HepG2 (cell line): ENCODE results near the gene PTPRO. TPM values are rescaled to one million over a fixed set of nuclear protein-coding genes. Genes with fewer than 3 reads are reported as not detected.

Experiments used
- ATAC-seq: fragments of 200-7000 bp; cut with Tn5 transposase; 3 replicates; pipeline ENCODE4 v1.9.1; 2020; ENCODE audit warnings: mild to moderate bottlenecking, moderate library complexity
- BruUV-seq: library from RNA; stranded (reverse); fragments of 400-500 nt; replicated peaks from 2 replicates; lab custom pipeline; 2021; lab: Mats Ljungman, UMichigan
- CTCF ChIA-PET: fragments of 300-600 bp; formaldehyde crosslinking; extraction: SDS; loops from one replicate; lab custom pipeline; 2021; ENCODE audit warnings: low total read pairs, inconsistent platforms, low intra/inter-chr PET ratio; lab: Yijun Ruan, JAX
- POLR2A ChIA-PET: fragments of 350-600 bp; sonication (Branson Sonifier 250); formaldehyde crosslinking; loops from one replicate; lab custom pipeline; 2020; ENCODE audit warnings: antibody characterized with exemption, inconsistent platforms; lab: Yijun Ruan, JAX
- DNase-seq: peaks from one replicate; pipeline ENCODE4 v3.0.0-alpha.2; 2015; ENCODE audit warnings: low spot score
- FAIRE-seq: peaks from 3 replicates; lab custom pipeline; 2011; peaks lifted over from hg19 to GRCh38; lab: Jason Lieb, UNC
- H2AFZ ChIP-seq: one replicate; pipeline ENCODE4 v1.6.1; 2011; ENCODE audit warnings: low read length, inconsistent platforms
- H3K27ac ChIP-seq: fragments of 300-600 bp; 3 replicates; pipeline ENCODE4 v1.8.0; 2011; ENCODE audit warnings: mixed run types, mild to moderate bottlenecking, mixed read lengths, low read length, inconsistent platforms; ENCODE audit not compliant: insufficient read depth; ENCODE audit errors: extremely low read length
- H3K27me3 ChIP-seq, 2 experiments: fragments of 200-600 bp in 1 of 2; 2 replicates in 1 of 2; 3 replicates in 1 of 2; pipeline versions ENCODE4 v1.6.0 to v1.8.0; 2011; ENCODE audit warnings: low read length in 2 of 2, mild to moderate bottlenecking in 2 of 2, moderate library complexity in 2 of 2, inconsistent platforms in 1 of 2; ENCODE audit not compliant: insufficient read depth in 2 of 2, control insufficient read depth in 1 of 2
- H3K36me3 ChIP-seq, 2 experiments: fragments of 200-600 bp in 1 of 2; replicated peaks in 1 of 2; 2 replicates in 1 of 2; 3 replicates in 1 of 2; pipeline versions ENCODE4 v1.5.1 to v1.8.0; 2011; ENCODE audit warnings: low read length in 2 of 2, inconsistent platforms in 1 of 2; ENCODE audit not compliant: insufficient read depth in 2 of 2, control insufficient read depth in 1 of 2
- H3K4me1 ChIP-seq: 2 replicates; pipeline ENCODE4 v1.5.1; 2012; ENCODE audit warnings: low read length, inconsistent platforms; ENCODE audit not compliant: insufficient read depth
- H3K4me2 ChIP-seq: 2 replicates; pipeline ENCODE4 v1.6.0; 2011; ENCODE audit warnings: low read depth, low read length, inconsistent platforms
- H3K4me3 ChIP-seq, 3 experiments: fragments of 200-600 bp in 1 of 3; sonication (generic), shearing (Covaris generic) in 1 of 3; replicated peaks in 1 of 3; 2 replicates each; pipeline ENCODE4 v1.5.1; 2011 to 2016; ENCODE audit warnings: low read length in 3 of 3, inconsistent platforms in 2 of 3, low read depth in 2 of 3, mild to moderate bottlenecking in 2 of 3, control low read depth in 1 of 3, mixed read lengths in 1 of 3; ENCODE audit not compliant: insufficient read depth in 1 of 3
- H3K79me2 ChIP-seq: one replicate; pipeline ENCODE4 v1.6.1; 2011; ENCODE audit warnings: low read length, inconsistent platforms; ENCODE audit not compliant: insufficient read depth
- H3K9ac ChIP-seq: 2 replicates; pipeline ENCODE4 v1.6.0; 2011; ENCODE audit warnings: mild to moderate bottlenecking, low read depth, low read length, inconsistent platforms; ENCODE audit not compliant: insufficient read depth
- H3K9me3 ChIP-seq: 2 replicates; pipeline ENCODE4 v1.5.1; 2012; ENCODE audit warnings: mild to moderate bottlenecking, low read length
- H4K20me1 ChIP-seq: 2 replicates; pipeline ENCODE4 v1.6.0; 2011; ENCODE audit warnings: inconsistent platforms, mild to moderate bottlenecking, low read length, moderate library complexity; ENCODE audit not compliant: insufficient read depth
- DPF2 ChIP-seq: sonication (generic); formaldehyde crosslinking; IDR thresholded peaks from 2 replicates; pipeline ENCODE4 v1.4.0; 2020; ENCODE audit warnings: mild to moderate bottlenecking, low read depth, missing genetic modification reagents, borderline replicate concordance
- NFE2L1 ChIP-seq: sonication (generic); formaldehyde crosslinking; IDR thresholded peaks from 2 replicates; pipeline ENCODE4 v1.4.0; 2020; ENCODE audit warnings: missing genetic modification reagents, mild to moderate bottlenecking, borderline replicate concordance
- NFIB ChIP-seq: sonication (generic); formaldehyde crosslinking; IDR thresholded peaks from 2 replicates; pipeline ENCODE4 v1.9.0; 2021; ENCODE audit warnings: missing genetic modification reagents, mild to moderate bottlenecking, borderline replicate concordance
- RARG ChIP-seq: sonication (generic); formaldehyde crosslinking; IDR thresholded peaks from 2 replicates; pipeline ENCODE4 v1.4.0; 2020; ENCODE audit warnings: low read depth, mild to moderate bottlenecking, missing genetic modification reagents
- ZBTB25 ChIP-seq: IDR thresholded peaks from 2 replicates; pipeline ENCODE4 v1.6.1; 2018; ENCODE audit warnings: missing genetic modification reagents
- ZNF839 ChIP-seq: sonication (generic); formaldehyde crosslinking; IDR thresholded peaks from 2 replicates; pipeline ENCODE4 v1.4.0; 2020; ENCODE audit warnings: missing genetic modification reagents, mild to moderate bottlenecking, borderline replicate concordance
- WGBS: methylation state at CpG from one replicate; pipeline ENCODE4 v1.1.6; 2017; ENCODE audit warnings: low lambda C conversion rate; 5-methylcytosine and 5-hydroxymethylcytosine counted together
- in situ Hi-C: cut with HindIII; loops from 2 replicates; pipeline ENCODE4 v1.10.0; 2017; ENCODE audit warnings: low pct_unique_long_range_greater_than_20kb; ENCODE audit not compliant: extremely low pct_ligation_motif_present
- intact Hi-C: fragments of 100-400 bp; cut with micrococcal nuclease; formaldehyde crosslinking; loops from one replicate; pipeline ENCODE4 v1.10.0; 2022; ENCODE audit not compliant: unreplicated experiment
- polyA plus RNA-seq, 8 experiments: library from polyadenylated mRNA; depleted of rRNA in 3 of 8; stranded (reverse) in 7 of 8; unstranded in 1 of 8; fragments of >200 nt; fragmentation: Illumina TruSeq in 4 of 8; extraction: Trizol in 4 of 8; gene quantifications; 2 replicates each; pipeline versions ENCODE4 v1.2.1 to v1.2.3, GENCODE V29; 2011 to 2016; ENCODE audit warnings: low read depth in 4 of 8, missing spikeins in 1 of 8, mixed read lengths in 1 of 8; ENCODE audit not compliant: insufficient read depth in 1 of 8
- total RNA-seq, 5 experiments: library from RNA; depleted of rRNA; stranded (reverse); fragments of >200 nt; fragmentation: Illumina TruSeq; extraction: Trizol; gene quantifications; 2 replicates each; pipeline ENCODE4 v1.2.3, GENCODE V29; 2016; ENCODE audit warnings: low read depth in 1 of 5

Gene PTPRO
- total and polyA plus RNA-seq, 2 of the 13 experiments (the other 11 are each of a cell fraction or from before 2014, with no cell fraction given), result 0.04 TPM; not detected in 1

GRCh38 chr12:15278816-15279658 is 43.3 kb upstream of the PTPRO start:
- intact Hi-C loops (no loop called here), in situ Hi-C loops (loop anchor here (5.0 to 10.0 kb wide), 2 partner anchors 243 to 576 kb away; no protein-coding TSS in a partner anchor)
- no TSS peak for BruUV-seq
- H3K9me3 ChIP-seq, result no peaks in the 10 kb centered on the region
- H3K4me2 ChIP-seq, result no peak overlapping the region
- no peaks in the 10 kb centered on the region for H3K79me2 ChIP-seq
- H3K4me3 ChIP-seq, result no peak overlapping the region
- no peaks in the 10 kb centered on the region for H3K4me1 ChIP-seq
- TF ChIP-seq NFIB (CRISPR knock-in tag) (no peak), NFE2L1 (CRISPR knock-in tag) (no peak)
- CTCF ChIA-PET, result no interaction called here
- ATAC-seq (peak; percentile 31; the same call in 1 of the 3 replicates), DNase-seq (no peak), FAIRE-seq (no peak)
- no peaks in the 10 kb centered on the region for H3K36me3 ChIP-seq
- POLR2A ChIA-PET, result no interaction called here
- no peak overlapping the region for H3K27ac ChIP-seq
- H2AFZ ChIP-seq, result no peak overlapping the region
- H3K9ac ChIP-seq, result no peak overlapping the region
- H3K27me3 ChIP-seq, result no peaks in the 10 kb centered on the region
- H4K20me1 ChIP-seq, result no peaks in the 10 kb centered on the region
- WGBS, result 17% methylated on average over 10 of the region's 10 CpGs

- POLR2A ChIA-PET, result no interaction called here
- CTCF ChIA-PET, result no interaction called here
- Histone ChIP-seq H2AFZ (no peak overlapping the region), H3K9me3 (no peaks in the 10 kb centered on the region), H3K27me3 (no peaks in the 10 kb centered on the region), H3K27ac (no peak overlapping the region), H3K9ac (no peak overlapping the region), H3K4me2 (no peak overlapping the region), H3K4me3 (no peak overlapping the region), H3K79me2 (no peaks in the 10 kb centered on the region), H4K20me1 (no peaks in the 10 kb centered on the region), H3K4me1 (no peaks in the 10 kb centered on the region), H3K36me3 (no peaks in the 10 kb centered on the region)
- DNase-seq (no peak), ATAC-seq (no peak), FAIRE-seq (no peak)
- 3% methylated on average over 2 of the region's 2 CpGs for WGBS
- intact Hi-C loops, result no loop called here
- TF ChIP-seq ZNF839 (CRISPR knock-in tag), result no peak
- TF ChIP-seq DPF2 (CRISPR knock-in tag), result no peak
- no peak for TF ChIP-seq ZBTB25 (CRISPR knock-in tag)
- TF ChIP-seq RARG (CRISPR knock-in tag), result no peak
- in situ Hi-C loops, result no loop called here
- BruUV-seq, result no TSS peak
These were observed 41.4 kb upstream of the PTPRO start for GRCh38 chr12:15280930-15281329.
